AG08395 (cell line): ENCODE results near the gene ANKRD52.
A peak's percentile ranks its signal among the peaks of the same experiment; 100 is the strongest.

ENCODE experiments used
- DNase-seq: peaks from one replicate; pipeline ENCODE4 v3.0.0; 2012; ENCODE audit warnings: mixed read lengths, low spot score

Gene ANKRD52

DNA sequence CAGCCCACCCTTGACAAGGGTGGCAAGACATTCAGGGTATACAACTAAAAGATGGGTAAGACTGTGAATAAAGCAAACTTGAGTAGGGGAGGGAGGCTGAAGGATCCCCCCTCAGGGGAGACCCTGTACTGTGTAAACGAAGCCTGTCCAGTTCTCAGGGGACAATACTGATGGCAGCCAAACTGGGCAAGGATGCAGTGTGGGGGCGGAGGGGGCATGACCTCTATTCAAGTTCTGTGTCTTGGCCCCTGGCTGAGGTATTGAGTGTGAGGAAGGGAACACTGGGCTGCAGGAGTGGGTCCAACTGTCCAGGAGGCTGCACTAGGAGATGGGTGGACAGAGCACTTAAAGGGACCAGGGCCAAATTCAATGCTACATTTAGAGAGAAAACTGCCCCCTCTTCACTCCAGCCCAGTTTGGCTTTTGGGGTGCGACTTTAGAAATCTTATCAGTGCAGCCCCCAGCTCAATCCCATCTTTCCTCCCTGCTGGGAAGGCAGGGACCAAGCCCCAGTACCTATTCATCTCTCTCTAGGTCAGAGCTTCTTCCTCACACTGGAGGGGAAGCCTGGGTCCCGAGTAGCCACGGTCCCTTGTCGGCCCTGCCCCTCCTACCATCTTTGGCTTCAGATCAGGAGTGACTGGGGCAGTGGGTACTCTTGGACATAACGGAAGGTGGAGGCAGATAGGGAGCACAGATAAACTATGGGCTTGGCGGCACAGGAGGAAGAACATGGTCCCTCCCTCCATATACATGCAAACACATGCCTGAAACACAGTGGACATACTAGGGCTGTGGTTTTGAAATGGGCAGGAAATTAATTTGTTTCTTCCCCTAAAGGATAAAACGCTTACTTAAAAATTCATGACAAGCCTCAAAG lies 16.5 kb downstream of the ANKRD52 start:
- DNase-seq: no peak

DNA sequence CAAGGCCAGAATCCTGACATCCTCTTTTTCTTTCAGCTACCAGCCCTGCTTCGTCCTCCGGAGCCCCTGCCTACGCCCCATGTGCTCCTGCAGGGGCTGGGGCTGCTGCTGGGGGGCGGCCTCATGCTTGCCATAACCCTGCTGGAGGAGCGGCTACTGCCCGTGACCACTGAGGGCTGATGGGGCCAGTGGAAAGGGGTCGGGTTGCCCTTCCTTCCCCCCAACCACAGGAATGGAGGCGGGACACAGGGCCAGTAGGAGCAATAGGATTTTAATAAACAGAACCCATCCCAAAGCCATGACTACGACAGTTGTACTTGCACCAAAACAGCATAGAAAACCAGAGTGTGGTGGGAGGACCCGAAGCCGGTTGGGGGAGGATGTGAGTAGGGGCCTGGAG lies 20.6 kb downstream of the ANKRD52 start:
- DNase-seq: no peak

- no peak for DNase-seq
Measured at GRCh38 chr12:56236985-56237384, 21.2 kb downstream of the ANKRD52 start.

DNA sequence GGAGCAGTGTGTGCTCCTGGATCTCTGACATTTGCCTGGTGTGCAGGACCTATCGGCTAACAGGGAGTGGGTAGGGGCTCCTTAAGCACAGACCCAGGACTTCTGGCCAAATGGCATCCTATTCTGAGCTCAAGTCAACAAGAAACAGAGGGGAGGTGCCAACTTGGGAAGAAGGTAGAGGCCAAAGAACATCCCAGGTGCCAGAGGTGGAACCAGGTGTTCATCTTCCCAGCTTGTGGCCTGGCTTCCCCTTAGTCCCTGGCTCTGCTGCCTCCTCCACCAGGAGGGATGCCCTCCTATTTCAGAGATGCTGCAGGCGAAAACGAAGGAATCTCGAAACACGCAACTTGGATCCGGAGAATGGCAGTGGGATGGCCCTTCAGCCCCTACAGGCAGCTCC lies 22.1 kb downstream of the ANKRD52 start:
- DNase-seq: no peak

DNA sequence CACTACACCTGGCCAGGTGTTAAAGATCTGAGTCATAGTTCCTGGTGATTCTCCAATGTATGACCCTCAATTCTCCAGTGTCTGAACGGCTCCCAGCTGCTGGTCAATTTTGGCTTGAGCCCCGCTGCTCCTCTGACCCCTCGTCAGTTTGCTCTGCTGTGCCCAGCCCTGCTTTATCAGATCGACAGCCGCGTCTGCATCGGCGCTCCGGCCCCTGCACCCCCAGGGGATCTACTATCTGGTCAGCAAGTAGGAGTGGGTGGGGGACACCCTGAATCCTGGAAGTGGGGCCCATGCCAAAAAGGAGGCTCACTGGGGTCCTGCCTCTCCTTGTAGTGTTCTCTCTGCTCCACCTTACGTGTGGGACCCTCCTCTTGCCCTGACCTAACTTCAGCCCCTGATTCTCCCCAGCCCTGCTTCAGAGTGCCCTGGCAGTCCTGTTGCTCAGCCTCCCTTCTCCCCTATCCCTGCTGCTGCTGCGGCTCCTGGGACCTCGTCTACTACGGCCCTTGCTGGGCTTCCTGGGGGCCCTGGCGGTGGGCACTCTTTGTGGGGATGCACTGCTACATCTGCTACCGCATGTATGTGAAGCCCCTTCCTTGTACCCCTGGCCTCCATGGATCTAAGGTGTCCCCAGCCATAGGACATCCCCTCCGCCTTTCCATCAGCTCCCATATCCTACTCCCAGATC lies 23.3 kb downstream of the ANKRD52 start:
- DNase-seq: no peak

GRCh38 chr12:56231184-56231582 lies 27.0 kb downstream of the ANKRD52 start:
- no peak for DNase-seq

DNA sequence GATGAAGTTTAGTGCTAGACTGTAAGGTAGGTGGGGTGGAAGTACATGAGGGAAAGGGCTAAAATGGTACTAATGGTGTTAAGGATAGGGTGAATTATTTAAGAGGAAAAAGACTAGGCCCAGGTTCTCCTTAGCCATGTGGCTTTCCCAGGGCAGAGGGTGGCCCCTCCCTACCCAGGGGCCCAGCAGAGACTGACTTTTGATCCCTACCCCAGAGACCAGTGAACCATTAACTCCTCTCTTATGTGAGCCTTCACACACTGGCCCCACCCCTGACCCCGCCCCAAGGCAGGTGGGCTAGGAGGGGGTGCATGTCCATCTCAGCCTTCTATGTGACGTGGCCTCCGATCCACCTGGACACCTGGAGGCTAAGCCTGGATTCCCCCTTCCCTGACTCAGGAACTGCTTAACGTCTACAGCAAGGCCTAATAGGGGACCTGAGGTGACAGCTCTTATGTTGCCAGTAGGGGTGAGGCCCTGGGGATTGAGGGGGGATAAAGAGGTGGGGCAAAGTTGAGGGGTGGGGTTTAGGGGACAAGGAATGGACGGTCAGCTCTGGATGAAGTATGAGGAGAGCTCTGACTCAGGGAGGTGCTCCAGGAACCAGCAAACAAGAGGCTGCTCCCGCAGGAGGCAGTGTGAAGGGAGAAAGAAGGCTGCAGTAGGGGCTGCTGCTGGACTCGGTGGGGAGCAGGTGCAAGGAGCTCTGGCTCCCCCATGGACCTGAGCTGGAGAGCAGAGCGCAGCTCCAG lies 27.6 kb downstream of the ANKRD52 start:
- DNase-seq: no peak

GRCh38 chr12:56229916-56230431 lies 28.2 kb downstream of the ANKRD52 start, which contains the start of gene SLC39A5:
TSS of gene SLC39A5 (plus strand) at chr12:56230051. CDS start at chr12:56231275, 1,224 bp downstream.
- no peak for DNase-seq

GRCh38 chr12:56229082-56229481 lies 29.1 kb downstream of the ANKRD52 start:
- DNase-seq: no peak

GRCh38 chr12:56224954-56225353 lies 33.2 kb downstream of the ANKRD52 start:
- DNase-seq: no peak

GRCh38 chr12:56224102-56224701 lies 34.0 kb downstream of the ANKRD52 start, which contains the start of gene NABP2:
TSS of gene NABP2 (plus strand) at chr12:56224342. CDS start at chr12:56224857, 515 bp downstream.
- peak; percentile 99 for DNase-seq

GRCh38 chr12:56223571-56224101 lies 34.5 kb downstream of the ANKRD52 start:
- no peak for DNase-seq

DNA sequence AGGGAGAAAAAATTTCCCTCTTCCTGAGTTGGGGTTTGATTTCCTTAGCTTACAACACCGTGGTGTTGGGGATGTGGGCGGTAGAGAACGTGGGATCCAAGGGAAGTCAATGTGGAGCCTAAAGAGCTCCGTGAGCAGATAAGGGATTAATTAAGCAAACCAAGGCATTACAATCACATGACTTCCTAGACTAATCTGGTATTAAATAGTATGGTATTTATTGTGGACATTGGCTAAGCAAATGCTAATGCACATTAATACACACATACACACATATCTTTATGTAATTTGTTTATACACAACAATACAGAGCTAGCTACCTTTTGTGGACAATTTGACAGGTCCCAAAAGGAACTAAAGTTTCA lies 35.7 kb downstream of the ANKRD52 start:
- DNase-seq: no peak

DNA sequence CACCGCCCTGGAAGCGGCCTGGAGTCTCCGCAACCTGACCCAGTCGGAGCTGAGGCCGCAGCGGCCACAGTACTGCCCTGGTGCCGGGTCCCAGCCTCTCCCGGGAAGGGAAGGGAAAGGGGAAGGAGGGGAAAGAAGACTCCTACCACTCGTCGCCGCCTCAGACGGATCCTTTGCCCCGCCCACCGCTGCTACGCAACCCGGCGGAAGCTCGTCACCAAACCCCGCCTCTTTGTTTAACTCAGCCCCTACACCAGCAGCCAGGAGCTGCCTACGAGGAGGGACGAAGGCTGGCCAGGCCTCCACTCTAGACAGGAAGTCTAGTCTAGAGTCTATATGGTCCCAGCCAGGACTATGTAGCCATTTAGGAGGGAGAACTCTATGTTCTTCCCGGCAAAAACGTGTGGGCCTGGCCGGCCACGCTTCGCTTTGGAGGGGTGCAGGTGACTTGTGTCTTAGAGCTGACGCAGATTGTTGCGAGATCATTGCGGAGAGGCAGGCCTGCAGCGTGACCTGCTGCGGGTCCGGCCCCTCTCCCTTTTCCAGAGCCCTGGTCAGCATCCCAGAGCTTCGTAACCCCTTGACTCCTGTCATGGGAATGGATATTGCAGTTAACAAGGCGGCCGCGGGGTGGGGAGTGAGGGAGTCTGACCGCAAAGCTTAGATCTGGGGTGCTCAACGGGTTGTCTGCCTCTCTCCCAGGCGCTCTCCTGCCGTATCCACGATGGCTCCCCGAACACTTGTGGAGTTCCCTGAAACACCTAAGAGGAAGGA lies 36.2 kb downstream of the ANKRD52 start, which contains the start of gene RNF41:
Gene RNF41, minus strand, starts transcription at position 166 of the 774 bp plus-strand sequence. CDS start 7,875 bp downstream, outside the sequence.
- DNase-seq: peak; percentile 98

DNA sequence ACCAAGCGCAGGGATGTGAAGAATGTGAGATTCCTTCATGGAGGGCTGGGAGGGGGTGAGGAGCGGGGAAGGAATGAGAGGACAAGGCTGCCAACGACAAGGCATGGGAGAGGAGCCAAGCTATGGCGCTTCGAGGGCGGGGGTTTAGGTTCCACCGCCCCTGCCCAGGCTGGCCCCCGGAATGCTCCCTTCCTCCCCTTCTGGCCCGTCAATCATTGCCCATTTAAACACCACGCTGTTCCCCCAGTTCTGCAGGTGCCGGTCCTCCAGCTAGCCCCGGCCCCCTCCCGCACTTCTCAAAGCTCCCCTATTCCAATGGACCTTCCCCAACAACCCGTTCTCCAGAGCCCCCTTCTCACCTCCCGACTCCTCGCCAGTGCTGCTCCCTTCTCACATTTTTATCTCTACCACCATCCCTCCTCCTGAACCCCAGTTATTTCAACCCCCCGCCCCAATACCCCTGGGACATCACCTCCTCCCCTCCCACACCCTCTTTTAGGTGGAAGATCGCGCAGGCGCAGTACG lies 36.9 kb downstream of the ANKRD52 start:
- peak; percentile 93 for DNase-seq

GRCh38 chr12:56220611-56221231 lies 37.5 kb downstream of the ANKRD52 start:
- peak; percentile 43 for DNase-seq

- no peak for DNase-seq
Measured at GRCh38 chr12:56219840-56220239, 38.3 kb downstream of the ANKRD52 start.

DNA sequence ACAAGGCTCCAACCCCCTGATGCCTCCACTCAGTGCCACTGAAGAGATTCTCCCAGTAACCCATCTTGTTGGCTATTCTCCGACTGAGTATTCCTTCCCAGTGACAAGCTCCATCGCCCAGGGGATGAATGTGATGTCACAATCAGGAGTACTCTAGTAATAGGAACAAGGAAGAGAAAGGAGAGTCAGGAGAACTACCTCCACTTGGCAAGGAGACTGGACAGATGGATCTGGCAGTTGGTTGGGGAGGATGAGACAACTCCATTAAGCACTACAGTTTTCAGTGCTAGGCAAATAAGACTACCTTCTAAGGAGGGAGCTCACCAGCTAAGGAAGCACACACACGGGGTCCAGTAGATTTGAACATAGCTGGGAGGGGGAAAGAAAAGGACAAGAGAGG lies 41.7 kb downstream of the ANKRD52 start:
- no peak for DNase-seq

DNA sequence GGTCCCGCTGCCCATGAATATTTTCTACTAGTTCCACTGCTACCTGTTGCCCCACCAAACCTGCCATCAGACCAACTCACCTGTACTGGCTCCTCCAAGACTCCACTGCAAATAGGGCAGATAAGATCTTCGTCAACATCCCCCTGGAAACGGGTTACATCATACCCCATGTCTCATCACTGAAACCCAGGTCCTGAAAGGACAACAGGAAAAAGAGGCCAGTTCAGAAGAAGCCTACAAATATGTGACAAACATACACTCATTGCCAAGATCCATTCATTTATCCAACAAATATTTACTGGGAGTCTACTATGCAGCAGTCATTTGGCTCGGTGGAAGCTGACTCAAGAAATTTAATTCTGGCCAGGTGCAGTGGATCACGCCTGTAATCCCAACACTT lies 44.3 kb downstream of the ANKRD52 start:
- DNase-seq: no peak

- DNase-seq: no peak
Measured at GRCh38 chr12:56212361-56212760, 45.8 kb downstream of the ANKRD52 start.
